Mesendoderm (in vitro differentiated cells): ENCODE data around the gene LAMA3.

Experiments
- DNase-seq: peaks from one replicate; pipeline ENCODE4 v3.0.0; 2013
- H2AK5ac ChIP-seq: 2 replicates; pipeline ENCODE4 v1.6.1; 2013; ENCODE audit warnings: low read length, inconsistent platforms
- H2BK120ac ChIP-seq: 2 replicates; pipeline ENCODE4 v1.6.1; 2013; ENCODE audit warnings: low read depth, mild to moderate bottlenecking, low read length, moderate library complexity, mixed read lengths
- H2BK15ac ChIP-seq: replicated peaks from 2 replicates; pipeline ENCODE4 v1.6.1; 2013; ENCODE audit warnings: low read depth, mild to moderate bottlenecking, moderate library complexity
- H2BK5ac ChIP-seq: 2 replicates; pipeline ENCODE4 v1.6.1; 2013; ENCODE audit warnings: low read length, inconsistent platforms
- H3K18ac ChIP-seq: 2 replicates; pipeline ENCODE4 v1.6.1; 2013; ENCODE audit warnings: mild to moderate bottlenecking, low read length, mixed read lengths
- H3K23ac ChIP-seq: one replicate; pipeline ENCODE4 v1.6.1; 2013; ENCODE audit warnings: low read length
- H3K27ac ChIP-seq: 2 replicates; pipeline ENCODE4 v1.5.1; 2013; ENCODE audit warnings: low read depth, mild to moderate bottlenecking, inconsistent platforms, low read length, moderate library complexity
- H3K27me3 ChIP-seq: 2 replicates; pipeline ENCODE4 v1.6.1; 2013; ENCODE audit warnings: low read length, control low read depth, mild to moderate bottlenecking, inconsistent platforms; ENCODE audit not compliant: insufficient read depth, poor library complexity
- H3K36me3 ChIP-seq: 2 replicates; pipeline ENCODE4 v1.6.1; 2013; ENCODE audit warnings: low read length, inconsistent platforms; ENCODE audit not compliant: control insufficient read depth, insufficient read depth
- H3K4ac ChIP-seq: one replicate; pipeline ENCODE4 v1.6.1; 2013; ENCODE audit warnings: low read depth, mild to moderate bottlenecking, low read length, moderate library complexity
- H3K4me1 ChIP-seq: 2 replicates; pipeline ENCODE4 v1.6.1; 2013; ENCODE audit warnings: low read depth, low read length, inconsistent platforms; ENCODE audit not compliant: control insufficient read depth
- H3K4me2 ChIP-seq: 2 replicates; pipeline ENCODE4 v1.6.1; 2013; ENCODE audit warnings: low read length
- H3K4me3 ChIP-seq: 2 replicates; pipeline ENCODE4 v1.5.1; 2013; ENCODE audit warnings: mild to moderate bottlenecking, low read length
- H3K56ac ChIP-seq: one replicate; pipeline ENCODE4 v1.6.1; 2013; ENCODE audit warnings: low read length
- H3K79me1 ChIP-seq: 2 replicates; pipeline ENCODE4 v1.6.1; 2013; ENCODE audit warnings: low read length, inconsistent platforms
- H3K79me2 ChIP-seq: 2 replicates; pipeline ENCODE4 v1.6.1; 2013; ENCODE audit warnings: mild to moderate bottlenecking, low read length; ENCODE audit not compliant: control insufficient read depth, insufficient read depth
- H3K9ac ChIP-seq: 2 replicates; pipeline ENCODE4 v1.6.1; 2013; ENCODE audit warnings: low read length, inconsistent platforms
- H4K5ac ChIP-seq: one replicate; pipeline ENCODE4 v1.6.1; 2013; ENCODE audit warnings: low read length
- H4K8ac ChIP-seq: one replicate; pipeline ENCODE4 v1.6.1; 2013; ENCODE audit warnings: low read depth, mild to moderate bottlenecking, control low read depth, low read length, moderate library complexity
- WGBS: extraction: QIAGEN DNeasy Blood & Tissue Kit; methylation state at CpG from one replicate; pipeline ENCODE4 v1.1.7; 2013; ENCODE audit warnings: low lambda C conversion rate, missing lambda C conversion rate; ENCODE audit not compliant: insufficient coverage; ENCODE audit errors: extremely low coverage; 5-methylcytosine and 5-hydroxymethylcytosine counted together

The LAMA3 gene

DNA sequence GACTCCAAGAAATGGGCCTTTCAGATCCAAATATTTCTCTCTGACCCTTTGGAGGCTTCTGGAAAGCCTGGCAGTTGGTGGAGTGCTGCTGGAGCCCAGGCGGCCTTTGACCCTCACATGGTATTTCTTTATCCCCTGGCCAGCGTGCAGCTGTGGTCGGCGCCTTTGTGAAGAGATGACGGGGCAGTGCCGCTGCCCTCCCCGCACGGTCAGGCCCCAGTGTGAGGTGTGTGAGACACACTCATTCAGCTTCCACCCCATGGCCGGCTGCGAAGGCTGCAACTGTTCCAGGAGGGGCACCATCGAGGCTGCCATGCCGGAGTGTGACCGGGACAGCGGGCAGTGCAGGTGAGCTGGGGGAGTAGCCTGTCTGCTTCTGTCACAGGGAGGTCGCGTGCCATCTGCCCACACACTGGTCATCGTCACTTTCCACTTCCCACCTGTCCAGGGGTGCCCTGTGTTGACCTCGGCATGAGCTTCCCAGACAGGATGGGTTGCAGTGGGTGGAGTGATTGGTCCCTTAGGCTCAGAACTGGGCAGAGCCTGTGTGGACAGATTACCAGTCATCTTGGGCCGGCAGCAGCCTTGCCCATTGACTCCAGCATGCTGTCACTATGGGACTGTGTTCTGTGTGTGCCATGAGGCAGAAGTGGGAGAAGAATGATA is 158.2 kb downstream of the LAMA3 start:
- Histone ChIP-seq H2BK15ac (no peak overlapping the region), H2BK120ac (no peak overlapping the region), H3K4ac (no peak overlapping the region), H3K27me3 (no peaks in the 10 kb centered on the region), H3K56ac (no peak overlapping the region), H3K4me3 (no peak overlapping the region), H3K18ac (no peak overlapping the region), H3K36me3 (no peaks in the 10 kb centered on the region), H3K79me1 (no peaks in the 10 kb centered on the region), H3K79me2 (no peaks in the 10 kb centered on the region), H3K4me2 (no peak overlapping the region), H3K4me1 (peaks cover 3% of the 10 kb centered on the region), H3K27ac (no peak overlapping the region), H2BK5ac (no peak overlapping the region), H2AK5ac (no peak overlapping the region), H4K5ac (no peak overlapping the region), H3K9ac (no peak overlapping the region), H4K8ac (no peak overlapping the region), H3K23ac (no peak overlapping the region)
- DNase-seq = no peak
- WGBS = no CpG with 5 or more reads among the region's 19 CpGs

DNA sequence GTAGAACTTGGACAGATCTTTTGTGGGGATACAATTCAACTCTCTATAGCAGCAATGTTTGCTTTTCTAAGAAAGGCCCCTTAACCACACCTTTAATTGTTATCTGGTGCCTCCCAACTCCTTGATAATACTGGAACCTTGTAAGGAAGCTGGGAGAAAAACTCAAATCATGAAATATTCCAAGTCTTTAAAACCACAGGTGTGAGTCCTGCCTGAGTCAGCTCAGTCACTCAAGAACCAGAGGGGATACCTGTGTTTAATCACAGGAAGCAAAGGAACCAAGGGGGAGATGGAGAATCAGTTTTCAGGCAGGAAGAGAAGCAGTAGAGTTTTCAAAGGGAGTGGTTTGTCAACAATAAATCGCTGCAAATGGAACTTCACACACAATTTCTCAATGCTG is 159.9 kb downstream of the LAMA3 start:
- Histone ChIP-seq H3K4ac (no peak overlapping the region), H3K9ac (no peak overlapping the region), H3K27ac (no peak overlapping the region), H2BK120ac (no peak overlapping the region), H3K23ac (no peak overlapping the region), H3K4me1 (peaks cover 3% of the 10 kb centered on the region), H3K79me1 (no peaks in the 10 kb centered on the region), H3K36me3 (no peaks in the 10 kb centered on the region), H3K56ac (no peak overlapping the region), H2AK5ac (no peak overlapping the region), H4K8ac (no peak overlapping the region), H3K4me2 (no peak overlapping the region), H3K4me3 (no peak overlapping the region), H3K18ac (no peak overlapping the region), H2BK15ac (no peak overlapping the region), H4K5ac (no peak overlapping the region), H3K79me2 (no peaks in the 10 kb centered on the region), H3K27me3 (no peaks in the 10 kb centered on the region), H2BK5ac (no peak overlapping the region)
- no CpG with 5 or more reads among the region's 1 CpG for WGBS
- DNase-seq = no peak

DNA sequence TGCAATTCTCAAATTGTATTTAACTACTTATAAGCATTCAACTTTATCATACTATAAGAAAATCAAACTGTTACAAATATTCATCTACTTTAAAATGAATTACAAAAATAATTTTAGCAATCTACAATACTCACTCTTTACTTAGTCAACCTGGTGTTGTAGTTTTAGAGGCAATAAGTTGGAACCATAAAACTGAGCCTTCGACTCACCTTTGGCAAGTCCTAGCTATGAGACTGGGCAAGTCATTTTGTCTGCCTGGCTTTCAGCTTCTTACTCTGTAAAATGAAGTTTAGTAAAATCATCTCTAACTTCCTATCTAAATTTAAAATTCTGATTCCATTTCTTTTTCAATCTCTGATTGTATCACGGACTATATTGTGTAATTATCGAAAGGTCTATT is 161.0 kb downstream of the LAMA3 start:
- no CpG with 5 or more reads among the region's 3 CpGs for WGBS
- Histone ChIP-seq H3K4me3 (no peak overlapping the region), H4K8ac (no peak overlapping the region), H3K4me2 (no peak overlapping the region), H3K18ac (no peak overlapping the region), H3K4ac (no peak overlapping the region), H3K79me1 (no peaks in the 10 kb centered on the region), H3K9ac (no peak overlapping the region), H2BK5ac (no peak overlapping the region), H3K36me3 (no peaks in the 10 kb centered on the region), H3K27ac (no peak overlapping the region), H4K5ac (no peak overlapping the region), H2BK15ac (no peak overlapping the region), H3K27me3 (no peaks in the 10 kb centered on the region), H2BK120ac (no peak overlapping the region), H3K23ac (no peak overlapping the region), H3K4me1 (peaks cover 1% of the 10 kb centered on the region), H3K56ac (no peak overlapping the region), H3K79me2 (no peaks in the 10 kb centered on the region), H2AK5ac (no peak overlapping the region)
- no peak for DNase-seq

DNA sequence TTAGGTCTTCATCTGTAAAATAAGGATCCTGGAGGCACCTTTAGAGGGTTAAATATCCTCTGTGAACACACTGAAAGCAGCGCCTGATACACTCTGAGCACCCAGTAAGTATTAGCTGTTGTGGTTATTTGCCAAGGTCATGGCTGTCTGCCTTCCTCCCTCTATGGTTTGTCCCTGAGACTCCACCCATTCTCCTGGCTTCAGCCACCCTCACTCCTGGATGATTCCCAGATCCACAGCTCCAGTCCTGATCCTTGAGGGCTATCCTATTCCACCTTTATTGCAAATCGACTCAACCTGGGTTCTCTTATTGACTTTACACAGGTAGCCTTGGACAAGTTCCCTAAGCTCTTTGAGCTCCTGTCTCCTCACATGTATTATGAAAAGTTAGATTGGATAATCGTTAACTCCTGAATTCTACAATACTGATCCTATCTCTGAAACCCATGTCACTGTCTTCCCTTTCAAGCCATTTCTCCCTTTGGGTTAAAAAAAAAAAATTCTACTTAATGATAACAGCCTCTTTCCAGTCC is 162.3 kb downstream of the LAMA3 start:
- Histone ChIP-seq H3K4me2 (no peak overlapping the region), H3K4me1 (no peaks in the 10 kb centered on the region), H3K56ac (no peak overlapping the region)

DNA sequence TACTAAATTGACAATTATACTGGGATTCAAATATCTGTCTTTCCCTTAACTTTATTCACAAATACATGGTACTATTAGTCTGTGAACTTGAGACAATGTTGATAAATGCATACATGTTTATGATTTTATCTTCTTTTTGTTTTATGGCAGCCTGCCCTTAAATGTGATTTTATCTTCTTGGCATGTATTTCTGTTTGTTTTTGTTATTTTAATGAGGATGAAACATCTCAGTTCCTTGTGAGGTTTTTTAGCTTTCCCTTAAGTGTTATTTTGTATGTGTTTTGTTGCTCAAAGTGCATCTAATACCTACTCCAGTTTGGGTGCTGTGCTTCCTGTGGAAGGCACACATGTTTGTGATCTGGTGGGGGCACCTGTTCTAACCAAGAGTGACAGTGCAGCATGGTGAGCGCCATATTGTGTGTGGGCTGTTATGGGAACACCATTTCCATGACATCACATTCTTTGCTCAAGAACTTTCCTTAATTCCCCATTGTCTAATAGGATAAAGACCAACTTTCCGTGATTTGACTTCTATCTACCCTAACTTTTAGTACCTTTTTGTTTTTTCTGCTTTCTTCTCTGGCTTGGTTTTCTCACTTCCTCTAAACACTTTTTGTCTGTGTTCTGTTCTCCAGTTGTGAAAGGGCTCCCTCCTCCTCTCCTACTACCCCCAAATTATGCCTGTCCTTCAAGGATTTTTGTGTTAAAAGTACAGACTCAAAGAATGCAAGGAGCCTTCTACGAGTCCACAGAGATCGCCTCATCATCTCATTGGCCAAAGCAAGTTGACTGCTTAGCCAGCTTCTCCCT is 163.2 kb downstream of the LAMA3 start:
- Histone ChIP-seq H3K27me3 (no peaks in the 10 kb centered on the region), H3K36me3 (no peaks in the 10 kb centered on the region), H4K5ac (no peak overlapping the region), H3K4me1 (no peaks in the 10 kb centered on the region), H3K18ac (no peak overlapping the region), H3K4ac (no peak overlapping the region), H2BK15ac (no peak overlapping the region), H3K4me2 (no peak overlapping the region), H2AK5ac (no peak overlapping the region), H3K56ac (no peak overlapping the region), H3K9ac (no peak overlapping the region), H3K79me2 (no peaks in the 10 kb centered on the region), H3K23ac (no peak overlapping the region), H3K79me1 (no peaks in the 10 kb centered on the region), H3K4me3 (no peak overlapping the region), H3K27ac (no peak overlapping the region), H2BK5ac (no peak overlapping the region), H2BK120ac (no peak overlapping the region), H4K8ac (no peak overlapping the region)
- WGBS = no CpG with 5 or more reads among the region's 4 CpGs
- no peak for DNase-seq

More for the DNA sequence above, 162.3 kb downstream of the LAMA3 start:
- H3K79me2 ChIP-seq = no peaks in the 10 kb centered on the region
- no peak overlapping the region for H3K23ac ChIP-seq
- H2BK15ac ChIP-seq = no peak overlapping the region
- no peak for DNase-seq
- H2BK5ac ChIP-seq = no peak overlapping the region
- no peak overlapping the region for H2AK5ac ChIP-seq
- H3K18ac ChIP-seq = no peak overlapping the region
- no peak overlapping the region for H3K4ac ChIP-seq
- no peaks in the 10 kb centered on the region for H3K79me1 ChIP-seq
- no peak overlapping the region for H3K9ac ChIP-seq
- no peaks in the 10 kb centered on the region for H3K36me3 ChIP-seq
- H4K8ac ChIP-seq = no peak overlapping the region
- no CpG with 5 or more reads among the region's 3 CpGs for WGBS
- H4K5ac ChIP-seq = no peak overlapping the region
- no peak overlapping the region for H3K4me3 ChIP-seq
- no peaks in the 10 kb centered on the region for H3K27me3 ChIP-seq
- no peak overlapping the region for H2BK120ac ChIP-seq
- no peak overlapping the region for H3K27ac ChIP-seq
